ENCODE data around the gene RBM23. TPM values are rescaled to one million over a fixed set of nuclear protein-coding genes. Genes with fewer than 3 reads are reported as not detected.
A peak's percentile ranks its signal among the peaks of the same experiment; 100 is the strongest.

Gene RBM23
- polyA plus RNA-seq, 3 donors = 76.7 to 89.7 (median 85.7) TPM

DNA sequence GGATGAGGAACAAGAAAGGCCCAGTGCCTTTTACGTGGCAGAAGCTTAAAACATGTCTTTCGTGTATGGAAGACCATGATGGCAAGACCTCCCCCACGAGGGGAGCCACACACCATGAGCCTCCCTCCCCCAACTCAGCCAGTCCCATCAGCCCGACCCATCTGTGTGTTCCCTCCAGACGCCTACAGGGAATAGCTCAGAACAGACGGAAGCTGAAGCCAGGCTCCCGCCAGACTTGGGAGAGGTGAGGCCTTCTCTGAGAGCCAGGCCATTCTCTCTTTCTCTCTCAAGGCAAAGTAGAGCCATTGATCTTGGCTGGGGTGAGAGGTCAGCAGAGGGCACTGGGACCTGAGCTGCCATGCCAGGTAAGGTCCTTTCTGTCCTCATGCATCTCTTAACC, 26.5 kb downstream of the RBM23 start:
- Histone ChIP-seq H3K4me2 (replicated peaks; ENCODE audit: extremely low read depth, low read length, poor library complexity, severe bottlenecking) (no peak overlapping the region), H3K4me1 (ENCODE audit: control insufficient read depth in 1 of 2, insufficient read depth in 2 of 2, low read length in 2 of 2) (peaks cover 0 to under 1% of the 10 kb centered on the region in 2 donors)
- H3K27me3 Mint-ChIP-seq (ENCODE audit: low read depth in 3 of 3) = peaks cover 0 to 5% (median 1%) of the 10 kb centered on the region in 3 donors

DNA sequence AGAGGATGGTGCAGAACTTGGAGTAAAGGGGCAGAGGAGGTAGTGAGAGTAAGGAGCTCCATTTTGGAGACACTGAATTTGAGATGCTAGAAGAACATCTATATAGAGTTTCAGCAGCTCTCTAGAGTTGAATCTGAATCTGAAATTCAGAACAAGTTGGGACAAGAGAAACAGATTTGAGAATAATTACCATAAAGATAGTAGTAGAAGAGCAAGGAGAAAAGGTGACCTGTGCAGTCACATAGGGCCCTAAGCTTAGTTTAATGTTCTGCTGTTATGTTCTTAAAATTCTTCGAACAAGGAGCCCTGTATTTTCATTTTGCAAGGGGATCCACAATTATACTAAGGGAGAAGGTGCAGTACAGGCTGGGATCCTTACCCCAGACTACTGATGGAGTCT, 28.5 kb downstream of the RBM23 start:
- Mint-ChIP-seq H3K27ac (no peak overlapping the region), H3K4me3 (no peak overlapping the region), H3K4me1 (peaks cover 15% of the 10 kb centered on the region), H3K9me3 (peaks cover 0 to 8% (median 2%) of the 10 kb centered on the region in 7 donors), H3K27me3 (ENCODE audit: low read depth in 3 of 3) (peaks cover 15 to 25% (median 15%) of the 10 kb centered on the region in 3 donors), H3K36me3 (peaks cover 27 to 33% of the 10 kb centered on the region in 2 donors)
- H3K4me1 ChIP-seq (ENCODE audit: control insufficient read depth in 1 of 2, insufficient read depth in 2 of 2, low read length in 2 of 2) = peaks cover 12 to 15% of the 10 kb centered on the region in 2 donors
- peaks cover 0 to 20% of the 10 kb centered on the region in 2 donors for H3K36me3 ChIP-seq (replicated peaks in 1 of 2; ENCODE audit: control insufficient read depth in 1 of 2, insufficient read depth in 2 of 2, low read length in 2 of 2)
- no peak overlapping the region for H3K27ac ChIP-seq (ENCODE audit: low read depth in 1 of 2, low read length in 2 of 2)
- intact Hi-C loops (cut with micrococcal nuclease) = no loop called here
- WGBS (ENCODE audit: insufficient coverage) = no CpG with 5 or more reads among the region's 1 CpG
- no peak overlapping the region for H3K9ac ChIP-seq (ENCODE audit: insufficient read depth, low read length, poor library complexity, severe bottlenecking)
- H4K20me1 ChIP-seq (ENCODE audit: insufficient read depth, low read length) = no peaks in the 10 kb centered on the region
- no peak overlapping the region for H2AFZ ChIP-seq (ENCODE audit: insufficient read depth, low read depth, low read length, poor library complexity, severe bottlenecking)
- H3K4me2 ChIP-seq (replicated peaks; ENCODE audit: extremely low read depth, low read length, poor library complexity, severe bottlenecking) = no peak overlapping the region
- DNase-seq = no peak
- H3K79me2 ChIP-seq (ENCODE audit: insufficient read depth, low read length) = no peaks in the 10 kb centered on the region
- H3K4me3 ChIP-seq (replicated peaks in 1 of 3; ENCODE audit: low read depth in 2 of 3, low read length in 3 of 3) = no peak overlapping the region
- no peaks in the 10 kb centered on the region for H3K9me3 ChIP-seq (replicated peaks in 1 of 2; ENCODE audit: control insufficient read depth in 1 of 2, insufficient read depth in 1 of 2, low read length in 2 of 2)
- TF ChIP-seq, protein P1, sequence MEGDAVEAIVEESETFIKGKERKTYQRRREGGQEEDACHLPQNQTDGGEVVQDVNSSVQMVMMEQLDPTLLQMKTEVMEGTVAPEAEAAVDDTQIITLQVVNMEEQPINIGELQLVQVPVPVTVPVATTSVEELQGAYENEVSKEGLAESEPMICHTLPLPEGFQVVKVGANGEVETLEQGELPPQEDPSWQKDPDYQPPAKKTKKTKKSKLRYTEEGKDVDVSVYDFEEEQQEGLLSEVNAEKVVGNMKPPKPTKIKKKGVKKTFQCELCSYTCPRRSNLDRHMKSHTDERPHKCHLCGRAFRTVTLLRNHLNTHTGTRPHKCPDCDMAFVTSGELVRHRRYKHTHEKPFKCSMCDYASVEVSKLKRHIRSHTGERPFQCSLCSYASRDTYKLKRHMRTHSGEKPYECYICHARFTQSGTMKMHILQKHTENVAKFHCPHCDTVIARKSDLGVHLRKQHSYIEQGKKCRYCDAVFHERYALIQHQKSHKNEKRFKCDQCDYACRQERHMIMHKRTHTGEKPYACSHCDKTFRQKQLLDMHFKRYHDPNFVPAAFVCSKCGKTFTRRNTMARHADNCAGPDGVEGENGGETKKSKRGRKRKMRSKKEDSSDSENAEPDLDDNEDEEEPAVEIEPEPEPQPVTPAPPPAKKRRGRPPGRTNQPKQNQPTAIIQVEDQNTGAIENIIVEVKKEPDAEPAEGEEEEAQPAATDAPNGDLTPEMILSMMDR (IDR thresholded peaks at IDR 0.05) = no peak
- peaks cover 0 to 14% of the 10 kb centered on the region in 2 donors for H3K27me3 ChIP-seq (ENCODE audit: control insufficient read depth in 2 of 2, insufficient read depth in 2 of 2, low read length in 2 of 2)

More for the DNA sequence above, 26.5 kb downstream of the RBM23 start:
- whole genome bisulfite sequencing (ENCODE audit: insufficient coverage) = 93% methylated on average over 2 of the region's 7 CpGs
- H3K27ac Mint-ChIP-seq = peak overlapping the region in 2 of 7 donors; percentile 5 to 10
- Histone ChIP-seq H3K9me3 (replicated peaks in 1 of 2; ENCODE audit: control insufficient read depth in 1 of 2, insufficient read depth in 1 of 2, low read length in 2 of 2) (no peaks in the 10 kb centered on the region), H3K27ac (ENCODE audit: low read depth in 1 of 2, low read length in 2 of 2) (no peak overlapping the region), H3K9ac (ENCODE audit: insufficient read depth, low read length, poor library complexity, severe bottlenecking) (no peak overlapping the region), H3K4me3 (replicated peaks in 1 of 3; ENCODE audit: low read depth in 2 of 3, low read length in 3 of 3) (no peak overlapping the region), H3K27me3 (ENCODE audit: control insufficient read depth in 2 of 2, insufficient read depth in 2 of 2, low read length in 2 of 2) (no peaks in the 10 kb centered on the region), H4K20me1 (ENCODE audit: insufficient read depth, low read length) (no peaks in the 10 kb centered on the region), H3K36me3 (replicated peaks in 1 of 2; ENCODE audit: control insufficient read depth in 1 of 2, insufficient read depth in 2 of 2, low read length in 2 of 2) (peaks cover 0 to 35% of the 10 kb centered on the region in 2 donors), H3K79me2 (ENCODE audit: insufficient read depth, low read length) (no peaks in the 10 kb centered on the region), H2AFZ (ENCODE audit: insufficient read depth, low read depth, low read length, poor library complexity, severe bottlenecking) (no peak overlapping the region)
- H3K36me3 Mint-ChIP-seq = peaks cover 32 to 33% of the 10 kb centered on the region in 2 donors
- H3K4me3 Mint-ChIP-seq = no peak overlapping the region
- TF ChIP-seq, protein P1 (IDR thresholded peaks at IDR 0.05) = no peak
- intact Hi-C loops (cut with micrococcal nuclease) = no loop called here
- H3K4me1 Mint-ChIP-seq = peaks cover 1% of the 10 kb centered on the region
- no peak for DNase-seq
- H3K9me3 Mint-ChIP-seq = peaks cover 0 to 2% (median 0%) of the 10 kb centered on the region in 7 donors

All from CD14-positive monocyte (primary cell).